ENCODE results near the gene LDHA. TPM values are rescaled to one million over a fixed set of nuclear protein-coding genes. Genes with fewer than 3 reads are reported as not detected.

LDHA gene
- total RNA-seq, 4 donors from 2014 or later: 504 to 615 (median 514) TPM

- no peak for TF ChIP-seq CTCF (IDR thresholded peaks at IDR 0.05; ENCODE audit: low read depth)
Observed at GRCh38 chr11:18416459-18416858, 22.1 kb downstream of the LDHA start.

DNA sequence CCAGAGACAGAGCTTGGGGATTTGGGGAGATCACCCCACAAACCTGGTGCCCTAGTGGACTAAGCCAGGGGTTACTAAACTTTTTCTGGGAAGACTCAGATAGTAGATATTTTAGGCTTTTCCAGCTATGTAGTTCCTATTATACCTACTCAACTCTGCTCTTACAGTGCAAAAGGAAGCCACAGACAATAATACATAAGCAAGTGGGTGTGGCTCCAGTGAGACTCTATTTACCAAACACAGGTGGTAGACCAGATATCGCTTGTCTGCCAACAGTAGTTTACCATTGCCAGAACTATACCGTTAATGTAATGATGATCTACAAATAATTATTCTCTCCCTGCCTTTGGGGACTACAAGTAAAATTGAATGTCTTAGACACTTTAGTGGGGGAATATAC lies 24.7 kb downstream of the LDHA start:
- no peak for TF ChIP-seq CTCF (IDR thresholded peaks at IDR 0.05; ENCODE audit: low read depth)

GRCh38 chr11:18420067-18420466 lies 25.7 kb downstream of the LDHA start:
- no peak for TF ChIP-seq CTCF (IDR thresholded peaks at IDR 0.05; ENCODE audit: low read depth)

GRCh38 chr11:18427240-18427639 lies 32.9 kb downstream of the LDHA start:
- TF ChIP-seq CTCF (IDR thresholded peaks at IDR 0.05; ENCODE audit: low read depth): no peak

GRCh38 chr11:18429332-18429731 lies 35.0 kb downstream of the LDHA start:
- no peak for TF ChIP-seq CTCF (IDR thresholded peaks at IDR 0.05; ENCODE audit: low read depth)

GRCh38 chr11:18438691-18439090 lies 44.3 kb downstream of the LDHA start:
- no peak for TF ChIP-seq CTCF (IDR thresholded peaks at IDR 0.05; ENCODE audit: low read depth)

GRCh38 chr11:18449251-18449650 lies 54.9 kb downstream of the LDHA start:
- TF ChIP-seq CTCF (IDR thresholded peaks at IDR 0.05; ENCODE audit: low read depth): no peak

All from subcutaneous adipose tissue (tissue), 4 donors.